NCI-H2107 (cell line): ENCODE data around the gene CD1B.
"Not testable (repeated sequence)": the region's sequence is repeated elsewhere in the genome, so short reads cannot be mapped to it uniquely, and the experiment has no call there.

Source experiments
- DNase-seq: peaks from one replicate; lab custom pipeline; 2025; lab: John Stamatoyannopoulos, UW

CD1B gene

DNA sequence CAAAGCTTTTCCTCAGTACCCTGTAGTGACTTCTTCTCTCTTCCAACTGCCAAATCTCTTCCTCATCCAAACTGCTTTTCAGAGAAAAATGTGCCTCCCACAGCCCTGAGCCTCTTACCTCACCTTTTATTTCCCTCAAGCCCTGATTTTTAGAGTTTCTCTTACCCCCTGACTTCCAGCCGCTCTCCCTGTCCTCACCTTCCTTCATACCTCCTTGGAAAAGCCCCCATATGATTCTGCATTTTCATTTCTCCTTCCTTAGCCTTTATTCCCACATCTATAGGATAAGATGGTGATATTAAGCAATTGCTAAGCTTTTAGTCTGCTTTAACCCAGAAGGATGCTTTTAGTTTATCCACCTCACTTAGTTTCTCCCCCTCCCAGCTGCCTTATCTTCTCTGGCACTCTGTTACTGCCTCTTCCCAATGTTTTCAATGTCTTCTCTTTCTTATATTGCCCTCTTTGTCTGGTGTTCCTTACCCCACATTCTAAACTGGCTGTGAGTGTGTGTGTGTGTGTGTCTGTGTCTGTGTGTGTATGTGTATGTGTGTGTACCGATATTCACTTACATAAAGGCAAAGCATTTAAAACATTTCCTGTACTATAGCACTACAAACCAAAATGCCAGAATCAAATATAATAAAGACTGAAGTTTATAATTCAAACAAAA is at the start of gene CD1B:
Gene CD1B, minus strand, starts transcription at position 51 of the 670 bp plus-strand sequence. CDS start 108 bp downstream, outside the sequence.
- no peak for DNase-seq

DNA sequence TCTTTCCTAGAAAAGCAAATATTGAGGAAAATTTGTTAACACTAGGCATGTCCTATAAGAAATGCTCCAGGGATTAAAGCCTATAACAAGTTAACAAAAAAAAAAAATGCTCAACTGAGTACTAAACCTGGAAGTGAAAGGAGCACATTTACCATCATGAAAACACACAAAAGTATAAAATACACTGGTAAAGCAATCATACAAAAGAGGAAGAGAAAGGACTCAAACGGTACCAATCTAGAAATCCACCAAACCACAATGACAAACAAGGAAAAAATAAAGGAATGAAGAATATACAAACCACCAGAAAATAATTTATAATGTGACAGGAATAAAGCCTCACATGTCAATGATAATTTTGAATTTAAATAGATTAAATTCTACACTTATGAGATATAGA is 43.5 kb upstream of the CD1B start:
- no peak for DNase-seq

DNA sequence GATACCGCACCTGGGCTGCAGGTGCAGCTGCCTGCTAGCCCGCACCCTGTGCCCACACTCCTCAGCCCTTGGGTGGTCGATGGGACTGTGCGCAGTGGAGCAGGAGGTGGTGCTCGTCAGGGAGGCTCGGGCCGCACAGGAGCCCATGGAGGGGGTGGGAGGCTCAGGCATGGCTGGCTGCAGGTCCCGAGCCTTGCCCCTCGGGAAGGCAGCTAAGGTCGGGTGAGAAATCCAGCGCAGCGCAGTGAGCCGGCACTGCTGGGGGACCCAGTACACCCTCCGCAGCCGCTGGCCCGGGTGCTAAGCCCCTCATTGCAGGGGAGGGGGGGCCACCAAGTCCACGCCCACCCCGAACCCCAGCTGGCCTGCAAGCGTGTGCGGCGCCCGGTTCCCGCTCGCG is 42.8 kb upstream of the CD1B start:
- DNase-seq: not testable (repeated sequence)

DNA sequence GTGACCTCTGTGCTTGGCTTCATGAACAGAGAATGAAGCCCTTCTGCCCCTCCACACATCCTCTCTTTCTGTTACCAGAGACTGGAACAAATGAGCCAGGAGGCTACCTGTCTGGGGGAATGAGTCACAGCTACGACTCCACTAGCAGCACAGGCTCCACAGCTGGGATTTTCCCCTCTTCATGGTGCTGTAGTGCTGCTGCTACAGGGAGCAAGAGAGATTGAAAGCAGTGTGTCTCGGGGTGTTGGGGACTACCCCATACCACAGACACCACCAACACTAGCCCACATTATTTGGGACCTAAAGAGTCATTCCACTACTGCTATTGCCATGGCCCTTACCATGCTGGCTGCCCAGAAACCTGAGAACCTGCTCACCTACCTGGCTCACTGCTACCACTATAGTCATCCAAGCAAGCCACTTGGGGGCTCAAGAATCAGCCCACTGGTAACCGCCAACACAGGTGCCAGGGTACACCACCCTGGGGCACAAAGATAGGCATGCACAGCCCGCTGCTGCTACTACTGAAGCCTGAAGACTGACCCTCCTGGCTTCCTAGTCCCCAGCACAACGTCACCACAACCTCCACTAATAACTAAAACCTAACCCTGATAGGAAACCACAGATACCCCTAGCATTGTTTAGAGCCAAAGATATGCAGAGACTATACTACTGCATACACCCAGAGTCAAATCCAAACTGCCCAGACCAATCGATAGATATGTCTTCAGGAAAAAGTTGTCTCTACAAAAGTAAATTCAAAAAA is 40.0 kb upstream of the CD1B start:
- DNase-seq: no peak

DNA sequence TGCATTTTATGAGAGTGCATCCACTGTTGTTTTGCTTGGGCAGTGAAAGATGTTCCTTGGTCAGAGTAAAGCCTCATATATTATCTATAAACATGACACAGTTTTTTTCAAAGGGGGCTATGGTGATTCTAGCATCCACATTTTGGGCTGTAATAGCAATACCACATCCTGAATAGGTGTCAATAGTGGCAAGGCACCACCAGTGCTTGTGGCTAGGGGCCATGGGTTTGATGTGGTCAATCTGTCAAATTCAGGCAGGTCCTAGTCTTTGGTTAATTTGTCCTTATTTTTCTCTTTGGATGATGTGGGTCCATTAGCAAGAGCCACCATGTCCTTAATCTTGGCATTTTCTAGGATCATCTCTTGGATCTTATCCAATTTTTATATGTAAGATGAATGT is 35.5 kb upstream of the CD1B start:
- DNase-seq: no peak

DNA sequence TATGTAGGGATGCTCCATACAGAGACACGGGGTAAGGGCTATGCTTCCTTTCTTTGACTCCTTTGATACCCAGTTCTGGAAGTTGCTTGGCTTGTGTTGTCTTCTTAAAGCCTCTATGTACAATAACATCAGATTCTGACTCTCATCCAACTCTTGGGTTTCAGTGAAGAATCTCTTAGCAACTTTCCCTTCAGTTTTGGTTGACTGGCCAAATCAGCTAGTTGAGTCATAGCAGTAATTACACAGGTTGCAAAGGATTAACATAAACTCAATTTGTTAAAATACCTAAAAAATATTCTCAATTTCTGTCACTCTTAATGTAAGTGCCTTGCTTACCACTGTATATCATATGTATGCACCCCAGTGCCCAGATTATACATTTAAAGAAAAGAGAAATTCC is 31.6 kb upstream of the CD1B start:
- no peak for DNase-seq

DNA sequence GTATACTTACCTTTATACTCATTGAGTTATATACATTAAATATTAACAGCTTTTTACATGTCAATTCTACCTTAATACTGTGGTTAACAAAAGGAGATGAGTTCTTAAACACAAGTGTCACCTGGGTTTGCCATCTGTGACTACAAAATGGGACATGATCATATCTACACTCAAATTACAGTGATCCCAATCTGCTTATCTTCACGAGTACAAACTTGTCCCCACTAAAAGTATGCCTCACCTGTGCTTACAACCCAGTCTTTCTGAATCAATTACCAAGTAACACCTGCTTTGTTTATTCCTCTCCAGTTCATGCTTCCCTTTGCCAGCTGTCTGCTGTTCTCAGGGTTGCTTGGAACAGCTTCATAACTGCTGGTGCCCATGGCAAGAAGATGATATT is 31.2 kb upstream of the CD1B start:
- no peak for DNase-seq

DNA sequence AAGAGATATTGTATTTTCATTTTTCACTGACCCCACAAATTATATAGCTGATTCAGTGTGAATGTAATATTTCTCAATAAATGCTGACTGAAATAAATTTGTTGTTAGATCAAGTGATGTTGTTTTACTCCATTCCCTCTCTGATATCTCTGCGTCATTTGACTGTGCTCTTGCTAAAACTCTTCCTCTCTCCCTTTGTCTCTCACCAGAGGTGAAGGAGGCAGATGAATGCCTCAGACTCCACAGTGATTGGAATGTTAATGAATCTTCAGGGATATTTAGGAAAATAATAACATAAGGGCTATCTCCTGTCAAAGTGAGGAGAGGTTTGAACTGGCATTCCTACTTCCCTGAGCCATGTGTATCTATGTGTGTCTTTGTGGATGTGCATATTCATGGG is 26.1 kb upstream of the CD1B start:
- DNase-seq: no peak

DNA sequence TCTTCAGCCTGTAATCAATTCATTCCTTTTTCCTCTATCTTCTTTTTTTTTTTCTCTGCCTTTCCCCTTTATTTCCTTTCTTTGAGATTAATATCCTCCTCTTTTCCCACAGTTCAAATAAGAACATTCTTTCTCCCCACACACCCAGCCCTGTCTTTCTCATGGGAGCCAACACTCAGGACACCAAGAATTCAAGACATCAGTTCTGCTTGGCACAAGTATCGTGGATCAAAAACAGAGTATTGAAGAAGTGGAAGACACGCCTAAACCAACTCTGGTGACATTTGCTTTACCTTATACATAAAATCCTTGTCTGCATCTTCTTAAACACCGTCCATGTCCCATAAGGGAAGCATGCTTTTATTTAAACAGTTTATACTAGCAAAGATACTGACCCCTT is 25.3 kb upstream of the CD1B start:
- DNase-seq: no peak

DNA sequence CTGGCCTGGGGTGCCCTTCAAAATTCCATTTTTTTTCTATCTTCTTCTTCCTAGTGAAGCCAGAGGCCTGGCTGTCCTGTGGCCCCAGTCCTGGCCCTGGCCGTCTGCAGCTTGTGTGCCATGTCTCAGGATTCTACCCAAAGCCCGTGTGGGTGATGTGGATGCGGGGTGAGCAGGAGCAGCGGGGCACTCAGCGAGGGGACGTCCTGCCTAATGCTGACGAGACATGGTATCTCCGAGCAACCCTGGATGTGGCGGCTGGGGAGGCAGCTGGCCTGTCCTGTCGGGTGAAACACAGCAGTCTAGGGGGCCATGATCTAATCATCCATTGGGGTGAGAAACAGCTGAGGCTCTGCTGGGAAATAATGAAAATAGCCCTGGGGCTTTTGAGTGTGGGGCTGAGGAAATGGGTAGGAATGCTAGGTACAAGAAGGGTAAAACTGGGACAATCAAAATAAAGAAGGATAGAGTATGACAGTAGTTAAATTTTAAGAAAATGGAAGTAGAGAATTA is 24.5 kb upstream of the CD1B start:
- no peak for DNase-seq

DNA sequence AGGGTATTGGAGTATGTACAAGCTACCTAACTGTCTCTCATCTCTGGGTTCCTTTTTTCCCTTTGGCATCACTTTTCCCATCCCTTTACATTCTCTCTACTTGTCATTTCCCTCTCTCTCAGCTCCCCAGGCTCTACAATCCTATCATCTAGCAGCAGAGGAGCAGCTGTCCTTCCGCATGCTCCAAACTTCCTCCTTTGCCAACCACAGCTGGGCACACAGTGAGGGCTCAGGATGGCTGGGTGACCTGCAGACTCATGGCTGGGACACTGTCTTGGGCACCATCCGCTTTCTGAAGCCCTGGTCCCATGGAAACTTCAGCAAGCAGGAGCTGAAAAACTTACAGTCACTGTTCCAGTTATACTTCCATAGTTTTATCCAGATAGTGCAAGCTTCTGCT is 22.9 kb upstream of the CD1B start:
- no peak for DNase-seq

DNA sequence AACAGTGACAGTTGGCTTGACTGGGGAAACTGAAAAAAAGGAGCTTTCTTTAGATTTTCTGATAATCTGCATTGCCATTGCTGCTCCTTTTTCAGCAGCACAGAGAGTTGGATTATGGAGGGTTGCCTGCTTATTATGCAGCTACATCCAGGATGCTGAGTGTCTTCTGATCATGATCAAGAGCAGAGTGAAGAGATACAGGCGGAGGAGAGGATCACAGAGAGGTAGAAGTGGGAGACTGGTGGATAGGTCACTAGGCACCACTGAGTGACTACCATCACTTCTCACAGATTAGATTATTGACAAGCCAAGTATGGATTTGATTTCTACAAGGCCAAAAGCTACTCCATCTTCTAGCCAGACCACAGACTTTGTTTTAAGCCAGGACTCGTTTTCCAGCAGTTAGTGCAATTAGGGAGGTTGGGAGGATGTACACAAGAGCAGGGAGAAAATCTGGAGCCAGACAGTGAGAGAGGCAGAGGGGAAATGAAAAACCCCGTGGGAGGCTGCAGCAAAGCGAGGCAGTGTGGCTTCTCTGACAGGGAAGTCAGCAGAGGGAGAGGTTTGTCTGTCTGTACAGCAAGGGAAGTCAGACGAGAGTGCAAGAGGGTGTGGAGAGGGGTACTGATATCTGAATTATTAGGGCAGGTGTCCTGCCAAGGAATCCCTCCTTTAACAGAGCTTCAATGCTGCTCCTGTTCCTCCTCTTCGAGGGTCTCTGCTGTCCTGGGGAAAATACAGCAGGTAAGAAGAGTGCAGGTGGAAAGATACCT is 22.2 kb upstream of the CD1B start, which contains the start of gene CD1E:
Gene CD1E, plus strand, starts transcription at position 592 of the 773 bp plus-strand sequence. Its CDS starts 95 bp downstream, at position 687.
- DNase-seq: no peak

DNA sequence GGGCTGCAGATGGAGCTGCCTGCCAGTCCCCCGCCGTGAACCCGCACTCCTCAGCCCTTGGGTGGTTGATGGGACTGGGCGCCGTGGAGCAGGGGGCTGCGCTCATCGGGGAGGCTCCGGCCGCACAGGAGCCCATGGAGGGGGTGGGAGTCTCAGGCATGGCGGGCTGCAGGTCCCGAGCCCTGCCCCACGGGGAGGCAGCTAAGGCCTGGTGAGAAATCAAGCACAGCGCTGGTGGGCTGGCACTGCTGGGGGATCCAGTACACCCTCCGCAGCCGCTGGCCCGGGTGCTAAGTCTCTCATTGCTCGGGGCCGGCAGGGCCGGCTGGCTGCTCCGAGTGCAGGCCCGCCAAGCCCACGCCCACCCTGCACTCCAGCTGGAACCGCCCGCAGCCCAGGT is 17.6 kb upstream of the CD1B start:
- not testable (repeated sequence) for DNase-seq

DNA sequence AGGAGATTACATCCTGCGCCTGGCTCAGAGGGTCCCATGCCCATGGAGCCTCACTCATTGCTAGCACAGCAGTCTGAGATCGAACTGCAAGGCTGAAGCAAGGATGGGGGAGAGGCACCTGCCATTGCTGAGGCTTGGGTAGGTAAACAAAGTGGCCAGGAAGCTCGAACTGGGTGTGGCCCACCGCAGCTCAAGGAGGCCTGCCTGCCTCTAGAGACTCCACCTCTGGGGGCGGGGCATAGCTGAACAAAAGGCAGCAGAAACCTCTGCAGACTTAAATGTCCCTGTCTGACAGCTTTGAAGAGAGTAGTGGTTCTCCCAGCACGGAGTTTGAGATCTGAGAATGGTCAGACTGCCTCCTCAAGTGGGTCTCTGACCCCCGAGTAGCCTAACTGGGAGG is 5.1 kb upstream of the CD1B start:
- not testable (repeated sequence) for DNase-seq

DNA sequence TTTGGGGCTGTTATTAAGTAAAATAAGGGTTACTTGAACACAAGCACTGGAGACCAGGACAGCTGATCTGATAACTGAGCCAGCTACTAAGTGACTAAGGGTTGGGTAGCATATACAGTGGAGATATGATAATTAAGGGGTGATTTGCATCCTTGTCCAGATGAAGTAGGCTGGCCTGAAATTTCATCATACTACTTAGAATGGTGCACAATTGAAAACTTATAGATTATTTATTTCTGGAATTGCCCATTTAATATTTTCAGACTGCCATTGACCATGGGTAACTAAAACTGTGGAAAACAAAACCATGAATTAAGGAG is 3.8 kb upstream of the CD1B start:
- DNase-seq: no peak

DNA sequence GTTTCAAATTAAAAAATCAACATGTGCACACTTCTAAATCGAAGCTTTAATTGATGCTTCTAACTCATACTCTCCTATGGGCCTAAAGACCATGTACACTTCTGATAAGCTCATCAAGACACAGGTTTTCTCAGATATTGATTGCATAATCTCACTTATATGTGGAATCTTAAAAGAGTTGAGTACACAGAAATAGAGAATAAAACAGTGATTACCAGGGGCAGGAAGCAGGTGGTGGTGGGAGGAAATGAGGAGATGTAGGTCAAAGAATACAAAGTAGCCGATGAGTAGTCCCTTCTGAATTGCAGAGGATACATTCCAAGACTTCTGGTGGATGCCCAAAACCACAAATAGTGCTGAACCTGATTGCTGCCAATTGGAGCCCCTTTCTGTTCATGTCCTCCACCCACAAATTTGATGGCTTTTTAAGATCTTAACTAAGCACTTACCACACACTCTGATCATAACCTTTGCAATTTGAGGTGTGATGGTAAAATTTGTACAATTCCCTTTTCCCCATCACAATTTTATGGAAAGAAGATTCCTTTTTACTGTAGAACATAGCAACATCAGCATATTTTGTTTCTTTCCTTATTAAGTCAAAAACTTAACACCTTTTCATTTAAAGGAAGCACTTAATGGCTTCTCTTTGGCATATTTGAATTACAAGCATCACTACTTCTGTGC is 3.3 kb upstream of the CD1B start:
- no peak for DNase-seq

DNA sequence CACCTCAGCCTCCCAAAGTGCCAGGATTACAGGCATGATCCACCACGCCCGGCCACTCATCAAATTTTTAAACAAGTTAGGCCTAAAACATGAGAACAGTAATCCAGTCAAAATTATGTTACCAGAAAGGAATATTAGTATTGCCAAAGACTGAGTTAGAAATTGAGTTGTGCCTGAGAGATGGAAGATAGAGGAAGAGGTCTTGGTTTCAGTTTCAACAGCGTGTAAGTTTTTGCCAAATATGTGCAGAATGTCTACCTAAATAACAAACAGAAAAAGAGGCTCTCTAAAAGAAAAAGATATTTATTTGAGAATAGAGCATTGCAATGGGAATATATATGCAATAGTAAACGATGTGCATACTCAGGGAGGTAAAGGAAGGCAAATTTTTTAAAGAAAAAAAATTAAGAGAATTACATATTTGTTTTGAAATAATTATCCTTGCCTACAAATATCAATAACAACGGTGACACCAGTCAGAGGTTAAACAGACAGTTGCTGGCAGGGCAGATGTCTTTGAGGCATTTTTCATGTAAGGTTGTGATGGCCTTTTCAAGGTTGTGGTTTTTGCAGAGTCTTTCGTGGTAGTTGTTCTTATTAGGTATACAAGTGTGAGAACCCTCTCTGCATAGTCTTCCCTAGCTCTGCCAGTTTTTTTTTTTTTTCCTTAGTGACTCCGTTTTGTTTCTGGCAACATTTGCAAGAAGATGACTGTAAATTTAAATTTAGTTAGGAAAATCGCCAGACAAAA is 2.2 kb upstream of the CD1B start:
- DNase-seq: no peak

DNA sequence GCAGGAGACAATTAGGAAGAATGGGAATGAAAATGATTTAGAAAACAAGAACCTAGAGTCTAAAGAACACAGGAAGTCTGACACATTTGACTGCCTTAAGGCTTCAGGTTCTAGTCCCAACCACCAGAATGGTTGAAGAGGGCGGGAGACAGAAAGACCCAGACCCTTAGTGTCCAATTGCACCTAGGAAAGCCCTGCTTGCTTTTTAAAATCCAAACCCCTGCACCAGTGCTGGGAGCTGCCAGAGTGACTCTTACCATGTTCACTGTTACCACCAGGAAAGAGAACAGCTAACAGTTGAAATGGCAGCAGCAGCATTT is 265 bp downstream of the CD1B start:
- no peak for DNase-seq

DNA sequence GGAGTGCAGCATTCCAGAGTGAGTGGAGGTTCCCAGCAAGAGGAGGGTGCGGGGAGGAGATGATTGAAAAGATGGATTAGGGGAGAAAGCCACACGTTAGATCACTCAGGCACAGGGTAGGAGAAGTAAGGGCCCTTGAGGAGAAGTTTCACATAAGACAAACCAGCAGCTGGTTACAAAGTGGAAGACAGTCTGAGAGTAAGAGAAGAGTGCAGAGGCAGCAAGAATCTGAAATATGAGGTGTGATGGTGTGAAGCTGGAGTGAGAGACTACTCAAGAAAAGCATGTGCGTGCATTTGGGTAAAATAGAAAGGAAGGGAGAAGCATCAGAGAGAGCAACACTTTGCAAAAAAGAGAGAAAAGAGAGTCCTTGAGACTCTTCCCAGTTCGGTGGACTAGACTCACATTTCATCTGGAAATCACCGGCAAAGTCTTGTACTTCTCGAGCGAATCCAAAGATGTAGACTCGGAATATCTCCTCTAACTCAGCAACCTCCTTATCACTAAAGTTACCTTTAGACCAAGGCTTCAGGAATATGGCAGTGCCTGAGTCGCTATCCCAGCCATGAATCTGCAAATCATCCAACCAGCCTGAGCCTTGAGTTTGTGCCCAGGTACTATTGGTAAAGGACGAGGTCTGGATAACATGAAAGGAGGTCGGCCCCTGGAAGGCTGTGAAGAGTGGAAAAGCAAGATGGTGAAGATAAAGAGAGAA is 783 bp downstream of the CD1B start:
- no peak for DNase-seq

DNA sequence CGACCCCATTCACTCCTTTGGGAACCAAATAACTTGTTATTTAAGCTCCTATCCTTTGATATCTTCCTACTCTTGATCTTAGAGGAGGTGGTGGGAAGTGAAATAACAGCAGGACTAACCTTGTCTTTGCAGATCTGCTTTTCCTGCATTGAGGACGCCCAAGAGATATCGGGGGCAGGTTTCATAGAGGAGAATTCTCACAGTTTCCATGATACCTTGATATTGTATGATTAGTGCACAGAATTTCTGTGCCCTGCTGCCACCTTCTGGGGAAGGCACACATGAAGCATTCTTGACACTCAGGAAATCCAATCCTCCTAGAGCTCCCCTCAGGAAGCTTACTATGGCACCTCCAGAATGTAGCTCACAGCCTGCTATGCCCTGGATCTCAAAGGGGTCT is 1.6 kb downstream of the CD1B start:
- DNase-seq: no peak

DNA sequence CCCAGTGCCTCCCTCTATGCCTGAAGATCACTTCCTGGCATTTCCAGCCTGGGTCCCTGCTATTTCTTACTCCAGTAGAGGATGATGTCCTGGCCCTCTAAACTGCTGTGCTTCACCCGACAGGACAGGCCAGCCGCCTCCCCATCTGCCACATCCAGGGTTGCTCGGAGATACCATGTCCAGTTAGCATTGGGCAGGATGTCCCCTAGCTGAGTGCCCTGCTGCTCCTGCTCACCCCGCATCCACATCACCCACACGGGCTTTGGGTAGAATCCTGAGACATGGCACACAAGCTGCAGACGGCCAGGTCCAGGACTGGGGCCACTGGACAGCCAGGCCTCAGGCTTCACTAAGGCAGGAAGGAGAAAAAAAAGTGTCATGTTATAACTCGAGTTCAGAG is 2.0 kb downstream of the CD1B start:
- no peak for DNase-seq
